ENCODE data around the gene TFDP2. TPM values are rescaled to one million over a fixed set of nuclear protein-coding genes. Genes with fewer than 3 reads are reported as not detected.

Gene TFDP2
- total RNA-seq, 1 experiment from 2014 or later = 48.2 TPM

DNA sequence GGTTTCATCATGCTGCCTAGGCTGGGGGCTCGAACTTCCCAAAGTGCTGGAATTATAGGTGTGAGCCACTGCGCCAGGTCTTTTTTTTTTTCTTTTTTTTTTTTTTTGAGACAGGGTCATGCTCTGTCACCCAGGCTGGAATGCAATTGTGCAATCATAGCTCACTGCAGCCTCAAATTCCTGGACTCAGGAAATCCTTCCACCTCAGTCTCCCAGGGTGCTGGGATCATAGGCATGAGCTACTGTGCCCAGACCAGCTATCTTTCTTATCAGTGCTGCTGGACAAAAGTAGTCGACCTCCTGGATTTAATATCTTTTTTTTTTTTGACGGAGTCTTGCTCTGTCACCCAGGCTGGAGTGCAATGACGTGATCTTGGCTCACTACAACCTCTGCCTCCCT is 60.8 kb downstream of the TFDP2 start:
- H3K9me2 ChIP-seq (ENCODE audit: insufficient read depth) = no peaks in the 10 kb centered on the region; the same call in 1 of the 2 replicates
- DNase-seq = peak in 1 of 2 experiments; percentile 21
- TF ChIP-seq EZH2 (IDR thresholded peaks at IDR 0.05; ENCODE audit: low read depth) = no peak
- TF ChIP-seq CTCF (conservative IDR thresholded peaks at IDR 0.05) = no peak
- BruUV-seq (replicated peaks) = no TSS peak
- no peak overlapping the region for H3K27ac ChIP-seq
- no peaks in the 10 kb centered on the region for H3K4me1 ChIP-seq (replicated peaks; ENCODE audit: insufficient read depth)
- no peak overlapping the region for H3K4me2 ChIP-seq
- no peak overlapping the region for H2AFZ ChIP-seq
- POLR2A ChIA-PET (ENCODE audit: unreplicated experiment) = no interaction called here
- no peaks in the 10 kb centered on the region for H3K79me2 ChIP-seq (ENCODE audit: low read depth)
- CTCF ChIA-PET = interaction anchor here (0.6 to 0.7 kb wide), 3 partner anchors 453 to 1636 kb away, joined by 3 to 5 read pairs (median 4); no protein-coding TSS in a partner anchor
- no peaks in the 10 kb centered on the region for H3K36me3 ChIP-seq (ENCODE audit: low read depth)
- H4K20me1 ChIP-seq (ENCODE audit: insufficient read depth) = no peaks in the 10 kb centered on the region
- H3K4me3 ChIP-seq = no peak overlapping the region
- no peaks in the 10 kb centered on the region for H3K27me3 ChIP-seq (ENCODE audit: insufficient read depth, low read depth)
- no peaks in the 10 kb centered on the region for H3F3A ChIP-seq (ENCODE audit: insufficient read depth, low read depth)
- H3K9me3 ChIP-seq (ENCODE audit: insufficient read depth, low read depth) = no peaks in the 10 kb centered on the region
- intact Hi-C loops (cut with micrococcal nuclease; ENCODE audit: unreplicated experiment) = no loop called here

DNA sequence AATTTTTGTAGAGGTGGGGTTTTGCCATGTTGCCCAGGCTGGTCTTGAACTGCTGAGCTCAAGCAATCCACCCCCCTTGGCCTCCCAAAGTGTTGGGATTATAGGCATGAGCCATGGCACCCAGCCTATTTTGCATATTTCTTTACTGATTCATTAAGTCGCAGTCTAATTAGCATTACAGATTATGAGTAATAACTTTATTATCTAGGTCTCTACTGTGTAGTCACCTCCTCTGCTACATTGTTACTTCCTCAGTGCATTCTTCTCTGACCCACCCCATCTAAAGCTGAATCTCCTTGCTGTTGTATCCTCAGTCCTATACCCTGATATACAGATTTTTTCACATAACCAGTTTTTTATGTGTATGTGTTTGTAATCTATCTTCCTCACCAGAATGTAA is 61.7 kb downstream of the TFDP2 start:
- ChIA-PET POLR2A (ENCODE audit: unreplicated experiment) (no interaction called here), CTCF (interaction anchor here (0.7 kb wide), 1 partner anchor 128 kb away, joined by 4 read pairs; no protein-coding TSS in a partner anchor)
- DNase-seq = no peak
- Histone ChIP-seq H2AFZ (no peak overlapping the region), H3K9me2 (ENCODE audit: insufficient read depth) (no peaks in the 10 kb centered on the region), H3K4me3 (no peak overlapping the region), H3K27me3 (ENCODE audit: insufficient read depth, low read depth) (no peaks in the 10 kb centered on the region), H3K36me3 (ENCODE audit: low read depth) (no peaks in the 10 kb centered on the region), H4K20me1 (ENCODE audit: insufficient read depth) (no peaks in the 10 kb centered on the region), H3K4me2 (no peak overlapping the region), H3K27ac (no peak overlapping the region), H3F3A (ENCODE audit: insufficient read depth, low read depth) (no peaks in the 10 kb centered on the region), H3K4me1 (replicated peaks; ENCODE audit: insufficient read depth) (no peaks in the 10 kb centered on the region), H3K9me3 (ENCODE audit: insufficient read depth, low read depth) (no peaks in the 10 kb centered on the region), H3K79me2 (ENCODE audit: low read depth) (no peaks in the 10 kb centered on the region)
- BruUV-seq (replicated peaks) = no TSS peak
- no peak for TF ChIP-seq CTCF (conservative IDR thresholded peaks at IDR 0.05)
- TF ChIP-seq EZH2 (IDR thresholded peaks at IDR 0.05; ENCODE audit: low read depth) = no peak
- intact Hi-C loops (cut with micrococcal nuclease; ENCODE audit: unreplicated experiment) = no loop called here

DNA sequence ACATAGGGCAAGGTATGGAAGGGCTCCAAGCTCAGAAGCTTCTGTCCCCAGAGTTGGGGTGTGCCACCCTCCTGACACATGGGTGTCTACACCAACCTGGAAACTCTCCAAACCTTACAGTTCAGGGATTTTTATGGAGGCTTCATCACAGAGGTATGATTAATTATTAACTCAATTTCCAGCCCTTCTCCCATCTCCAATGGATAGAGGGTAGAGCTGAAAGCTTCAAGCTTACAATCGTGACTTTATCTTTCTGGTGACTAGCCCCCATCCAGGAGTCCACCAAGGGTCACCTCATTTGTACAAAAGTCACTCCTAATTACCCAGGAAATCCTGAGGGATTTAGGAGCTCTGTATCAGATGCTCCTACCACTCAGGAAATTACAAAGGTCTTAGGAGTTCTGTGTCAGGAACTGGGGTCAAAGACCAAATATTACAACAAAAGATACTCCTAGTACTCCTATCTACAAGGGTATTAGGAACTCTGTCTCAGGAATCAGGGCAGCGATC is 62.7 kb downstream of the TFDP2 start:
- ChIA-PET CTCF (no interaction called here), POLR2A (ENCODE audit: unreplicated experiment) (no interaction called here)
- H3K27ac ChIP-seq = no peak overlapping the region
- H3F3A ChIP-seq (ENCODE audit: insufficient read depth, low read depth) = no peaks in the 10 kb centered on the region
- no peak overlapping the region for H3K4me3 ChIP-seq
- H4K20me1 ChIP-seq (ENCODE audit: insufficient read depth) = no peaks in the 10 kb centered on the region
- no peak overlapping the region for H3K4me2 ChIP-seq
- no peak for DNase-seq
- no peaks in the 10 kb centered on the region for H3K79me2 ChIP-seq (ENCODE audit: low read depth)
- H3K9me3 ChIP-seq (ENCODE audit: insufficient read depth, low read depth) = no peaks in the 10 kb centered on the region
- no peak for TF ChIP-seq CTCF (conservative IDR thresholded peaks at IDR 0.05)
- TF ChIP-seq EZH2 (IDR thresholded peaks at IDR 0.05; ENCODE audit: low read depth) = no peak
- H3K4me1 ChIP-seq (replicated peaks; ENCODE audit: insufficient read depth) = no peaks in the 10 kb centered on the region
- no TSS peak for BruUV-seq (replicated peaks)
- H3K36me3 ChIP-seq (ENCODE audit: low read depth) = no peaks in the 10 kb centered on the region
- intact Hi-C loops (cut with micrococcal nuclease; ENCODE audit: unreplicated experiment) = no loop called here
- no peak overlapping the region for H2AFZ ChIP-seq
- no peaks in the 10 kb centered on the region for H3K9me2 ChIP-seq (ENCODE audit: insufficient read depth)
- H3K27me3 ChIP-seq (ENCODE audit: insufficient read depth, low read depth) = no peaks in the 10 kb centered on the region
